HG03135 (cell line): ENCODE results near the gene TOMT.

Experiments
- ATAC-seq: cut with Tn5 transposase; IDR thresholded peaks from one replicate; pipeline ENCODE4 v1.9.1; 2021; ENCODE audit warnings: mild to moderate bottlenecking, moderate library complexity; ENCODE audit not compliant: unreplicated experiment

TOMT gene

DNA sequence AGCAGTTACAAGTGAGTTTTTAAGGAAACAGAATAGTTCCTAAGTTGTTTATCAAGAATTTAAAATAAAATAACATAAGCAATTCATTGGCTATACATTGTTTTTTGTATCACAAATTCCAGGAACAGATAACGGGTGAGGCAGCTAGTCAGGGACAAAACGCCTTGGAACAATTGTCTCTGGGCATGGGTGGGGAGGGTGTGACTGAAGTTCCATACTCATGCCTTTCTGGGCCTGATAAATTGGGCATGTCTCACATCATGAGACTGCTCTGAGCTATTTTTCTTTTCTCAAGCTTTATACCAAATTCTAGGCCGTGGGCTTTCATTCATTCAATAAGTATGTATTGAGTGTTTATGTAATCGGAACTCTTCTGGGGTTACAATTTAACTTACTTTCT lies 51.4 kb downstream of the TOMT start:
- ATAC-seq, result no peak
